Measurements from ENCODE around the gene SLC17A1. TPM values are rescaled to one million over a fixed set of nuclear protein-coding genes. Genes with fewer than 3 reads are reported as not detected.

Gene SLC17A1
- total and polyA plus RNA-seq, 2 of the 4 experiments (the other 2 are of a cell fraction): not detected

GRCh38 chr6:25872814-25873213 is 41.0 kb upstream of the SLC17A1 start:
- Histone ChIP-seq H2AK9ac (replicated peaks; ENCODE audit: low read depth, low read length, poor library complexity) (no peak overlapping the region), H4K8ac (ENCODE audit: low read depth in 2 of 2, low read length in 2 of 2) (no peak overlapping the region), H3K4me3 (ENCODE audit: insufficient read depth, low read depth, low read length) (no peak overlapping the region), H3K36me3 (ENCODE audit: control insufficient read depth, insufficient read depth, low read length) (no peaks in the 10 kb centered on the region), H3K18ac (ENCODE audit: low read depth, low read length) (no peak overlapping the region), H3K9me3 (ENCODE audit: control insufficient read depth, insufficient read depth, low read length) (no peaks in the 10 kb centered on the region), H2BK5ac (ENCODE audit: low read depth, low read length, poor library complexity, severe bottlenecking) (no peak overlapping the region), H4K20me1 (ENCODE audit: insufficient read depth, low read length) (no peaks in the 10 kb centered on the region), H2BK15ac (ENCODE audit: low read depth, low read length) (no peak overlapping the region), H2AK5ac (ENCODE audit: low read depth, low read length) (no peak overlapping the region), H3K14ac (replicated peaks; ENCODE audit: low read depth, low read length) (no peak overlapping the region), H3K27ac (ENCODE audit: insufficient read depth, low read length) (no peak overlapping the region), H3K4me1 (ENCODE audit: control insufficient read depth, insufficient read depth, low read length) (no peaks in the 10 kb centered on the region), H4K5ac (ENCODE audit: low read depth, low read length) (no peak overlapping the region), H4K91ac (ENCODE audit: insufficient read depth, low read depth, low read length) (no peak overlapping the region), H3K79me1 (ENCODE audit: low read depth in 1 of 2, low read length in 2 of 2) (no peaks in the 10 kb centered on the region), H3K23ac (ENCODE audit: low read depth, low read length) (no peak overlapping the region), H3K9ac (ENCODE audit: low read depth, low read length) (no peak overlapping the region), H3K27me3 (ENCODE audit: control insufficient read depth, insufficient read depth, low read length) (no peaks in the 10 kb centered on the region), H3K9me1 (ENCODE audit: insufficient read depth, low read length) (no peaks in the 10 kb centered on the region), H3K4me2 (ENCODE audit: low read depth, low read length) (no peak overlapping the region), H3K4ac (ENCODE audit: low read depth, low read length) (no peak overlapping the region), H2AFZ (replicated peaks; ENCODE audit: low read length, poor library complexity) (no peak overlapping the region), H3K56ac (ENCODE audit: extremely low read depth, insufficient read depth, low read length) (no peak overlapping the region), H2BK20ac (ENCODE audit: low read depth, low read length) (no peak overlapping the region), H2BK120ac (ENCODE audit: low read depth, low read length) (no peak overlapping the region)
- intact Hi-C loops (cut with micrococcal nuclease) (no loop called here), dilution Hi-C loops (cut with HindIII; ENCODE audit: low sequenced_read_pairs, unreplicated experiment) (no loop called here), in situ Hi-C loops (cut with MboI; ENCODE audit: low sequenced_read_pairs) (no loop called here)
- no peak for TF ChIP-seq RAD21 (IDR thresholded peaks at IDR 0.05; ENCODE audit: low read length)
- no peak for TF ChIP-seq POLR2A (IDR thresholded peaks at IDR 0.05; ENCODE audit: low read depth, low read length)
- no peak for TF ChIP-seq SMC3 (IDR thresholded peaks at IDR 0.05; ENCODE audit: low read depth, low read length)
- TF ChIP-seq MAZ (IDR thresholded peaks at IDR 0.05; ENCODE audit: borderline replicate concordance, low read depth, low read length): no peak
- TF ChIP-seq, protein P1, sequence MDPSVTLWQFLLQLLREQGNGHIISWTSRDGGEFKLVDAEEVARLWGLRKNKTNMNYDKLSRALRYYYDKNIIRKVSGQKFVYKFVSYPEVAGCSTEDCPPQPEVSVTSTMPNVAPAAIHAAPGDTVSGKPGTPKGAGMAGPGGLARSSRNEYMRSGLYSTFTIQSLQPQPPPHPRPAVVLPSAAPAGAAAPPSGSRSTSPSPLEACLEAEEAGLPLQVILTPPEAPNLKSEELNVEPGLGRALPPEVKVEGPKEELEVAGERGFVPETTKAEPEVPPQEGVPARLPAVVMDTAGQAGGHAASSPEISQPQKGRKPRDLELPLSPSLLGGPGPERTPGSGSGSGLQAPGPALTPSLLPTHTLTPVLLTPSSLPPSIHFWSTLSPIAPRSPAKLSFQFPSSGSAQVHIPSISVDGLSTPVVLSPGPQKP (IDR thresholded peaks at IDR 0.05; ENCODE audit: borderline replicate concordance, low read depth, low read length): no peak
- no peak for TF ChIP-seq MXI1 (IDR thresholded peaks at IDR 0.05; ENCODE audit: borderline replicate concordance, low read depth, low read length)
- no peak for TF ChIP-seq RFX5 (IDR thresholded peaks at IDR 0.05; ENCODE audit: low read depth, low read length)
- TF ChIP-seq, protein P2, sequence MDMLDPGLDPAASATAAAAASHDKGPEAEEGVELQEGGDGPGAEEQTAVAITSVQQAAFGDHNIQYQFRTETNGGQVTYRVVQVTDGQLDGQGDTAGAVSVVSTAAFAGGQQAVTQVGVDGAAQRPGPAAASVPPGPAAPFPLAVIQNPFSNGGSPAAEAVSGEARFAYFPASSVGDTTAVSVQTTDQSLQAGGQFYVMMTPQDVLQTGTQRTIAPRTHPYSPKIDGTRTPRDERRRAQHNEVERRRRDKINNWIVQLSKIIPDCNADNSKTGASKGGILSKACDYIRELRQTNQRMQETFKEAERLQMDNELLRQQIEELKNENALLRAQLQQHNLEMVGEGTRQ (IDR thresholded peaks at IDR 0.05; ENCODE audit: low read depth, low read length): no peak
- TF ChIP-seq CEBPB (IDR thresholded peaks at IDR 0.05; ENCODE audit: low read depth, low read length): no peak
- TF ChIP-seq BHLHE40 (IDR thresholded peaks at IDR 0.05; ENCODE audit: low read depth, low read length): no peak
- no peak for TF ChIP-seq FOS (IDR thresholded peaks at IDR 0.05; ENCODE audit: low read depth, low read length)
- no peak for TF ChIP-seq CHD1 (IDR thresholded peaks at IDR 0.05; ENCODE audit: low read depth, low read length)
- no peak for TF ChIP-seq MAFK (IDR thresholded peaks at IDR 0.05; ENCODE audit: low read depth, low read length)
- WGBS, 2 experiments (ENCODE audit: extremely low coverage in 2 of 2, insufficient read length in 1 of 2): 80% methylated on average over 1 of the region's 1 CpG; no CpG with 5 or more reads in 1 of the 2 experiments
- ChIA-PET POLR2A (ENCODE audit: unreplicated experiment) (no interaction called here), CTCF (no interaction called here)
- no peak for DNase-seq
- ATAC-seq (ENCODE audit: low read depth): no peak
- BruUV-seq (replicated peaks): no TSS peak
